Peyer's patch (tissue), 4 donors: ENCODE results near the gene GOLGA7B. TPM values are rescaled to one million over a fixed set of nuclear protein-coding genes. Genes with fewer than 3 reads are reported as not detected.
A peak's percentile ranks its signal among the peaks of the same experiment; 100 is the strongest.

ENCODE experiments used
- DNase-seq, 3 donors: peaks; one replicate each; pipeline ENCODE4 v3.0.0-alpha.2; 2017 to 2019
- H3K27ac ChIP-seq, 4 donors: fragments of 200-600 bp; sonication (generic); one replicate each; pipeline ENCODE4 v1.5.1; 2016 to 2019
- H3K27me3 ChIP-seq, 2 donors: fragments of 200-600 bp; sonication (generic); one replicate each; pipeline ENCODE4 v1.5.1; 2019
- H3K36me3 ChIP-seq, 3 donors: fragments of 200-600 bp; sonication (generic); one replicate each; pipeline ENCODE4 v1.5.1; 2016 to 2019
- H3K4me1 ChIP-seq, 4 donors: fragments of 200-600 bp; sonication (generic); one replicate each; pipeline ENCODE4 v1.5.1; 2016 to 2019
- H3K4me3 ChIP-seq, 4 donors: fragments of 200-600 bp; sonication (generic); 1 replicate in 3 of 4; 2 replicates in 1 of 4; pipeline ENCODE4 v1.5.1; 2016 to 2019; ENCODE audit warnings: mild to moderate bottlenecking in 1 of 4
- H3K9me3 ChIP-seq, 4 donors: fragments of 200-600 bp; sonication (generic); one replicate each; pipeline ENCODE4 v1.5.1; 2016 to 2019; ENCODE audit warnings: mild to moderate bottlenecking in 1 of 4
- CTCF ChIP-seq, 6 experiments: fragments of 450-650 bp in 4 of 6; fragments of 200-600 bp in 2 of 6; sonication (generic) in 1 of 6; IDR thresholded peaks; one replicate each; pipeline ENCODE4 v1.5.1; 2017 to 2019; ENCODE audit warnings: antibody characterized with exemption in 6 of 6, mild to moderate bottlenecking in 3 of 6, moderate library complexity in 1 of 6
- POLR2A ChIP-seq, 2 donors: fragments of 450-650 bp; IDR thresholded peaks; one replicate each; pipeline ENCODE4 v1.5.1; 2017; ENCODE audit warnings: antibody characterized with exemption in 2 of 2, mild to moderate bottlenecking in 2 of 2, moderate library complexity in 2 of 2
- total RNA-seq, 4 donors: library from RNA; depleted of rRNA; stranded (reverse); fragments of >200 nt; gene quantifications; one replicate each; pipeline ENCODE4 v1.1.0, GENCODE V29; 2016

GOLGA7B gene
- total RNA-seq, 4 donors from 2014 or later = 0.27 to 0.88 (median 0.79) TPM

GRCh38 chr10:97904576-97904975, 54.9 kb downstream of the GOLGA7B start:
- Histone ChIP-seq H3K27ac (no peak overlapping the region), H3K4me3 (no peak overlapping the region), H3K9me3 (no peaks in the 10 kb centered on the region), H3K36me3 (no peaks in the 10 kb centered on the region), H3K4me1 (no peaks in the 10 kb centered on the region), H3K27me3 (no peaks in the 10 kb centered on the region)
- no peak for DNase-seq
- TF ChIP-seq POLR2A (IDR thresholded peaks at IDR 0.05) (no peak), CTCF (IDR thresholded peaks at IDR 0.05) (no peak)

- H3K4me1 ChIP-seq = no peaks in the 10 kb centered on the region
- TF ChIP-seq POLR2A (IDR thresholded peaks at IDR 0.05) (no peak), CTCF (IDR thresholded peaks at IDR 0.05) (no peak)
- no peak for DNase-seq
- H3K36me3 ChIP-seq = no peaks in the 10 kb centered on the region
- no peak overlapping the region for H3K4me3 ChIP-seq
- no peak overlapping the region for H3K27ac ChIP-seq
- H3K9me3 ChIP-seq = no peaks in the 10 kb centered on the region
- H3K27me3 ChIP-seq = no peaks in the 10 kb centered on the region
Measured at GRCh38 chr10:97905276-97905675, 55.6 kb downstream of the GOLGA7B start.

GRCh38 chr10:97907211-97907610, 57.6 kb downstream of the GOLGA7B start:
- TF ChIP-seq POLR2A (IDR thresholded peaks at IDR 0.05) (no peak), CTCF (IDR thresholded peaks at IDR 0.05) (no peak)
- Histone ChIP-seq H3K27me3 (no peaks in the 10 kb centered on the region), H3K9me3 (no peaks in the 10 kb centered on the region), H3K36me3 (no peaks in the 10 kb centered on the region), H3K27ac (no peak overlapping the region), H3K4me1 (no peaks in the 10 kb centered on the region), H3K4me3 (no peak overlapping the region)
- peak in 1 of 3 donors; percentile 6 for DNase-seq

GRCh38 chr10:97907830-97908229, 58.2 kb downstream of the GOLGA7B start:
- Histone ChIP-seq H3K36me3 (no peaks in the 10 kb centered on the region), H3K4me1 (no peaks in the 10 kb centered on the region), H3K27me3 (no peaks in the 10 kb centered on the region), H3K9me3 (no peaks in the 10 kb centered on the region), H3K27ac (no peak overlapping the region), H3K4me3 (no peak overlapping the region)
- TF ChIP-seq POLR2A (IDR thresholded peaks at IDR 0.05) (no peak), CTCF (IDR thresholded peaks at IDR 0.05) (no peak)
- peak in 1 of 3 donors; percentile 26 for DNase-seq

GRCh38 chr10:97910661-97911060, 61.0 kb downstream of the GOLGA7B start:
- H3K4me3 ChIP-seq = no peak overlapping the region
- no peaks in the 10 kb centered on the region for H3K27me3 ChIP-seq
- peak in 1 of 3 donors; percentile 5 for DNase-seq
- no peak for TF ChIP-seq CTCF (IDR thresholded peaks at IDR 0.05)
- TF ChIP-seq POLR2A (IDR thresholded peaks at IDR 0.05) = no peak
- no peak overlapping the region for H3K27ac ChIP-seq
- H3K9me3 ChIP-seq = no peaks in the 10 kb centered on the region
- no peaks in the 10 kb centered on the region for H3K36me3 ChIP-seq
- peaks cover 0 to 7% (median 2%) of the 10 kb centered on the region in 4 donors for H3K4me1 ChIP-seq

- Histone ChIP-seq H3K4me3 (no peak overlapping the region), H3K27ac (no peak overlapping the region), H3K9me3 (no peaks in the 10 kb centered on the region), H3K4me1 (peaks cover 0 to 7% (median 2%) of the 10 kb centered on the region in 4 donors), H3K36me3 (no peaks in the 10 kb centered on the region), H3K27me3 (no peaks in the 10 kb centered on the region)
- DNase-seq = peak in 1 of 3 donors; percentile 5
- no peak for TF ChIP-seq POLR2A (IDR thresholded peaks at IDR 0.05)
- no peak for TF ChIP-seq CTCF (IDR thresholded peaks at IDR 0.05)
Measured at GRCh38 chr10:97911217-97911616, 61.6 kb downstream of the GOLGA7B start.
